HG02884 (cell line): Measurements from ENCODE around the gene CDKAL1.
"Not testable (repeated sequence)": the region's sequence is repeated elsewhere in the genome, so short reads cannot be mapped to it uniquely, and the experiment has no call there.

Source experiments
- ATAC-seq: cut with Tn5 transposase; IDR thresholded peaks from one replicate; pipeline ENCODE4 v1.9.1; 2021; ENCODE audit warnings: mild to moderate bottlenecking, moderate library complexity; ENCODE audit not compliant: unreplicated experiment

CDKAL1 gene

DNA sequence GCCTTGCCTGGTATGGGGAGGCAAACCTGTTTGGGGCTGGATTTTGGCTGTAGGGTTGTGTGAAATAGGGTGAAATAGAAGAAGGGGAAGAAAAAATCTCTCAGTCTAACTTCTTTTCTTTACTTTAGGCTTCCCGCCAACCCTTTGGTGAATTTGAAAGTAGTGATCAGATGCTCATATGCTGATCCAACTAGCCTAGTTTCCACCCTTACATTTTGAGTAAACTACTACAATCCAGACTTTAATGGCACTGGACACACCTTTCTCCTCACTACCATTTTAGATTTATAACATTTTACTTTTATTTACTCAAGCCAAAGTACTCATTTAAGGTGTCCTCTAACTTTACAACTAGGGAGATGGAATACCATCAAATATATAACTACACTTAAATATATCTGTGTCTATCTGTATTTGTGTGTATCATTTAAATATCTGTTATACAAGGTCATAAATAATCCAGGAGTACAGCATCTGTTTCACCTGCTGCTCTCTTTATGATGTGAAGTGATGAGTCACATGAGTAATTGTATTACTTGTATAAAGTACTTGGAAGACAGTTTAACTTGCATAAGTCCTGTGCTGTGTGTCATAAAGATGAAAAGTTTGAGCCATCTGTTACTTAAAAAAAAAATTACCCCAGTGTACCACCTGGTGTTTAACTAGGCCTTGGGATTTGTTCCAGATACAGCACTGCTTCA lies 172.1 kb downstream of the CDKAL1 start:
- ATAC-seq = no peak

DNA sequence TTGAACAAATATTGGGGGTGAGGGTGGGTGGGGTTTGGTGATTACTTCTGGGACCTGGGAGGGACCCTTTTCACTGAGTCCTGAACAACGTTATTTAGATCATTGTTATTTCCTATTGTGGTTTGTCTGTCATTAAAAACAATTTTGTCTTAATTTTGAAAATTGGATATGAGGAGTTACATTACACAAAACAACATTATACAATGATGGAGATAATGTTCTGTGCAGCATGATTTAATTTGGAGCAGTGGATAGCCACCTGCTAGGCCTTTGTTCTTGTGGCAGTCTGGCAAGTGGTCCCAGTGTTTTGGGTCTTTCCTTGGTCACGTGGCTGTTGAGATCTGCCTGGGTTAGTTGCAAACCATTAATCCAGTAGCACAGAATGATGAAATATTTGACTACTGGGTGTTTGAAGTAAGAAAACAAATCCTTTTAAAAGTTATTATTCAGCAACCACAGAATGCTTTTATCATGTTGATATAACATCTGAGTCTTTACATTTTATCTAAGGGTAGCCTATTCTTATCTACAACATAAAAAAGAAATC lies 172.8 kb downstream of the CDKAL1 start:
- no peak for ATAC-seq

DNA sequence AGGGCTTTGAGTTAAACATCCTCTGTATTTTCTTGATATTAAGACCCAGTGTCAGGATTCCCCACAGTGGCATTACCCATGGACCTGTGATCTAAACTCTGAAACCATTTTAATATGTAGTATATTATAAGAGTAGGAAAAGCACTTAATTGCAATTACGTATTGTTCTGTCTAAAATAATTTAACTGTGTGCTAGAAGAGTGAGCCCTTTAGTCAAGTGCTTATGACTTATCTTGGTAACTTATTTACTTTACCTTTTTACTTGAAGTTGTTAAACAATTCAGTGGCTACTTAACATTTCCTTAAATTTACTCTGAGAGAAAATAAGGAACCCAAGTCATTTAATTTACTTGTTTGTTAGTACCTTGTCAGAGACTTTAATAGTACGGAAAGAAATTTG lies 173.6 kb downstream of the CDKAL1 start:
- ATAC-seq = no peak

DNA sequence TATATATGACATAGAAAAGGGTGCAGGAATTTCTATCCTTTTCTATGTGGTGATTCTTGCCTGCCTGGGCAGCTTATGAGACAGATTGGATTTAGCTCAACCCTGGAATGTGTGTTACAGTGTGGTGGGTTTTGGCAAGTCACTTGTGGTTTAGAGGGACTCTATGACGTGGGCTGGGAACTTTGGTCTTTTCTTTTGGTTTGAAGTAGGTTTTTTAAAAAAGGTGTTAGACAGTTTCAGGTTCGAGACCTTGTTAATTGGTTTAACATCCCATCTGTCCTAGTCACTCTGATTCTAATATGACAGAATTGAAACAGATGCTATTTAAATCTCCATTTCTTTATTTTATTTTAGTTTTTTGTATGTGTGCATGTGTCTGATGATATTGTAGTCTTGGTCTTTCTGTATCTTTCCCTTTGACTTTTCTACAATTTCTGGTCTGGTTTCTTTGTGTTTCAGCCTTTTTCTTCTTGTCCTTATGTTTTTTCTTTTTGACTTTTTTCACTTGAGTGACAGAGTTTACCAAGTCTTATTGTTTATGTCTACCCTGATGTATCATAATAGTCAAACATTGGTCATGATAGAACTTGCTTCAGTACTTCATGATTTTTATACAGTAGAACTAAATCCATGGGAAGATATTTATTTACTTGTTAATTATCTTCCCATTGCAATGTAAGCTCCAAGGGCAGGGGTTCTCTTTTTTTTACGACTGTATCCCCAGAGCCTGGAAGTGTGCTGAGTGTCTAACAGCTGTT lies 174.3 kb downstream of the CDKAL1 start:
- peak; percentile 66 for ATAC-seq

DNA sequence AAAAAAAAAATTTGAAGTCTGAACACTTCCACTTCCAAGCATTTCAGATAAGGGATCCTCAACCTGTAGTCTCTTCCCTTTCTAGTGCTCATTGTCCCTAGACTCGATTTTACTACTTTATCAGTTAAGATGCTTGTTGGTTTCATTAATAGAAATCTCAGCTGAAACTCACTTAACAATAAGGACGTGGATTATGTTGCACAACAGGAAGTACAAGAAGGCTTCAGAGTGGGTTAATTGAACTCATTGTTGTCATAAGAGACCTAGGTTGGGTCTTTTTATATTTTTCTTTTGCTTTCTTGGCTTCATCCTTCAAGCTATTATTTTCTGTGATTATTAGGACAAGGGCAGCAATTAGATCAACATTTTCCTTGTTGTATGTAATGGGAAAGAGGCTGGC lies 175.2 kb downstream of the CDKAL1 start:
- ATAC-seq = no peak

DNA sequence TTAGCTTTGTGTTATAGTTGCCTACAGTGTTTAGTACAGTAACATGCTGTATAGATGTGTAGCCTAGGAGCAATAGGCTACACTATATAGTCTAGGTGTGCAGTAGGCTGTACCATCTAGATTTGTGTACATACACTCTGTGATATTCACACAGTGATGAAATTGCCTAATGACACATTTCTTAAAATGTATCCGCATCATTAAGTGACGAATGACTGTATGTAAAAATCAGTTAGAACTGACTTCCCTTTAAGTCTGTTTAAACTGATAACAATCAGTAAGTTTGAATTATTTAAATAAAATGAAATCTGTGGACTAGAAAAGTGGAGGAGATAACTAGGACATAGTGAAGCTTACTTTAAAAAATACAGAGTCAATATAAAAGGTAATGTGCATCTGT lies 176.1 kb downstream of the CDKAL1 start:
- ATAC-seq = no peak

DNA sequence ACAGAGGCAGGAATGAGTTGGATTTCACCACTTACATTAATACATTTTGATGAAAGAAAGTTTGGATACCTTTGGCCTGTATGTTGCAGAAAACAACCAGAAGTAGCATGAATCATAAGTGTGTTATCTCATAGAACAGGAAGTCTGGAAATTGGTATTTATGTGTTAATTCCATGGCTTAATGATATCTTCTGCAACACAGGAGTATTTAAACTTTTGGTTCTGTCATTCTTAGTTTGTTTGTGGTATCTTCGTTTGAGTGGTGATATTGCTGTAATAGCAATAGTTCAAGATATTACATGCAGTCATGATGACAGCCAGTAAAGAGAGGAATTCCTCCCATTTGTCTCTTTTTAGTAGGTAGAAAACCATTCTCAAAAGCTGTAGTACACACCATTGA lies 177.3 kb downstream of the CDKAL1 start:
- no peak for ATAC-seq

DNA sequence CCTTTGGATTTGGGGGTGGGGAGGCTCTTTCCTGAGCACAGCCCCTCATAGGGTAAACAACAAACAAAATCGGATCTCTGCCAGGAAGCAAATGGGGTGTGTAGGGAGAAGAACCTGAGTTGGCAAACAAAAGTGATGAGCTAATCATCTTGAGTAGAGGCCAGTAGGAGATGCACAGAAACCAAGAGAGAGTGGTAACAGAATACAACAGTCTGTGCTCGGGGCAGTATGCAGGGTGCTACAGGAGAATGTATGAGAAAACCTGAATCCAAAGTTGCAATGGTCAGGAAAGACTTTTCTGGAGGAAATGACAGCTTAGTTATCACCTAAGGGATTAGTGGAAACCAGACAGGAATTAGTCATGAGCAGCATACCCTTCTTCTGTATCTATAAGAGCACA lies 177.8 kb downstream of the CDKAL1 start:
- ATAC-seq = no peak

DNA sequence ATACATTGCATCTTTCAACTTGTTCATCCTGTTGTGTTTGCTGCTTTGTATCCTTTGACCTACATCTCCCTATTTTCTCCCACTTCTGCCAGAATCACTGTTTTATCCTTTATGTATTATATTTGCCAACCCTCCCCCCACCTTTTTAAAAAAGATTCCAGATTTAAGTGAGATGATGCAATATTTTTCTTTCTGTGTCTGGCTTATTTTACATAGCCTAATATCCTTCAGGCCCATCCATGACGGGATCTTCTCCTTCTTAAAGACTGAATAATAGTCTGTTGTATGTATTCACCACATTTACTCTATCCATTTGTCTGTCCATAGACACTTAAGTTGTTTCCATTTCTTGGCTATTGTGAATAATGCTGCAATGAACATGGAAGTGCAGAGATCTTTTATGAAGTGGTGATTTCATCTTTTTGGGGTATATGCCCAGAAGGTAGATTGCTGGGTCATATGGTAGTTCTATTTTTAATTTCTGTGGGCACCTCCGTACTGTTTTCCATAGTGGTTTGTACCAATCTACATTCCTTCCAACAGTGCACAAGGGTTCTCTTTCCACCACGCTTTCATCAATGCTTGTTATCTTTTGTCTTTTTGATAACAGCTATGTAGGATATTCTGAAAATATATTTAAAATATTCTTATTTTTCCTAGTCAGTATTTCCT lies 181.0 kb downstream of the CDKAL1 start:
- ATAC-seq = no peak

DNA sequence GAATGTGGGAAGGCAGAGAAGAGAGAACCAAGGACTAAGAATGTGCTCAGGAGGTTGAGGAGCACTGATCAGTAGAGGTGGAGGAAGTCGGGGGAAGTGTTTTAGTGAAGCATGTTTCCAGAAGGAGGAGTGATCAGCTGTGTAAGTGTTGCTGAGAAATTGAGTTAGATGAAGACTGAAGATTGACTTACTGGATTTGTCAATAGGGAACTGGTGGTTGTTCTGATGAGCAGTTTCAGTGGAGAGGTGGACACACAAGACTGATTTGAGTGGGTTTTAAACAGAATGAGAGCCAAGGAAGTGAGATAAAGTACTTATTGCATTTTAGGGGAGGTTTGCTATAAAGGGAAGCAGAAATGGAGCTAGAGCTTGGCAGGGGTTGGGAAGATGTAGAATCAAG lies 182.6 kb downstream of the CDKAL1 start:
- ATAC-seq = peak; percentile 91

DNA sequence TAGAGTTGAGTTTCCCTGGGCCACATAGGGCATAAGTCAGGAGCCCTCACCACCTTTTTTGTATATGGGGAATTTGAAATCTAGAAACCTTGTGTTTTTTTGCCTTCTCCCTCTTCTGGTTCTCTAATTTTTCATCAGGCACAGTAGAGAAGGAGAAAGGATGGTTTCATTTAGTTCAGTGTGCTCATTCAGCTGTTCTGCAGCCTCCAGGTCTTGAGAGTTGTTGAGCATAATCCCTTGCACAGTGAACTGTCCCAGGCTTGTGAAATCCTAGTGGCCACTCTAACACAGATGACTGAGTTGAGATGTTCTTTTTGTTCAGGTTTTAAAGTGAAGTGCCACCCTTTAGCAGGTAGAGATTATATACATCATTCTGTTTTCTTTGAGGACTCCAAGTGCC lies 183.5 kb downstream of the CDKAL1 start:
- ATAC-seq = no peak

DNA sequence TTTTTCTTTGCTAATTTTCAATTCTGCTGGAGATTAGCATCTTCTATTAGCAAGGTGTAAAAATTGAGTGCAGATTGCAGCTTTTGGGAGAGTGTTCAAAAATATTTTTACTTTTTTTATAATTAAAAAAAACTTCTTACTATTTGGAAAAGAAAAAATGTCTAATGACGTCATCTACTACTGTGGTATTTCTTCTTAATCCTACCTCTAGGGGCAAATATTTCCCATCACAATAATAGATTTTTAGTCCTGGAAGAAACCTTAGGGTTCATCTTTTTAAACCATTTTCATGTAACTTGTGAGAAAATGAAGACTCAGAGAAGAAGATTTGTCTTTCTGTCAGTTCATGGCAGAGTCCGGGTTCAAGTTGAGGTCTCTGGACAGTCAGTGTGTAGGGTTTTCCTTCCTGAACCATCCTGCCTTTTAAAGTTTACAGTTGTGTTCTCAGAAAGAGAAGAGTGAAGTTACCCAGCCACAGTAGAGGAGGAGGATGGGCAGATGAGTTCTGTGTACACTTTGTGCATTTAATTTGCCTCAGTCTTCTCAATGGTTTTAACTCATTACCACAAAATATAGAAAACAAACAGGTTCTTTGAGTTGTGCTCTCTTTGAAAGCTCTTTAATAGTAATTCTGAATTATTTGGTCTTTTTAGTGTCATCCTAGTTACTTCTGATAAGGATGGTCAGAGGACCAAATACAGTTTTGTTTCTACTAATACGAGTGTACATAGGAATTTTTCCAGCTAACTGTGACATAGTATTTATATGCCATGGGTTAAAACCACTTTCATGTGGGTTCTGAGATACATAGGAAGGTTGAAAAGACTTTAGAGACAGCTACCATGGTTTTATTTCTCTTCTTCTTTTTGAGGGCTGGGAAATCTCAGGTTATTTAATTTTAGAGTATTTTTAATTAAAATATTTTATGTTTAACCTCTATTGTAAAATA lies 184.7 kb downstream of the CDKAL1 start:
- no peak for ATAC-seq

DNA sequence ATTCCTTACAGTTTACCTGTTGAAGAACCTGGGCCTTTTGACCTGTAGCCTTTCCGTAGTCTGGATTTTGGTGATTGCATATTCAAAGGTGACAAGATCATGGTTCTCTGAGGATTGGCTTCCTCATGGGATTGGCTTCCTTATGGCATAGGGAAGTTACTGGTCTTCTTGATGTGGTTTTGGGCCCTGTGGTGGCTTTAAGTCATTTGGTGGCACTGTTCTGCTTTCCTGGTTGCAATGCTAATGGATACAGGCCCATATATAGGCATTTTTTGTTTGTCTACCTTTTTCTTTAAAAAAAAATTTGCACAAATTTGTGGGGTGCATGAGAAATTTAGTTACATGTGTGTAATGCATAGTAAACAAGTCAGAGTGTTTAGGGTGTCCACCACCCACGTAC lies 185.7 kb downstream of the CDKAL1 start:
- ATAC-seq = no peak

DNA sequence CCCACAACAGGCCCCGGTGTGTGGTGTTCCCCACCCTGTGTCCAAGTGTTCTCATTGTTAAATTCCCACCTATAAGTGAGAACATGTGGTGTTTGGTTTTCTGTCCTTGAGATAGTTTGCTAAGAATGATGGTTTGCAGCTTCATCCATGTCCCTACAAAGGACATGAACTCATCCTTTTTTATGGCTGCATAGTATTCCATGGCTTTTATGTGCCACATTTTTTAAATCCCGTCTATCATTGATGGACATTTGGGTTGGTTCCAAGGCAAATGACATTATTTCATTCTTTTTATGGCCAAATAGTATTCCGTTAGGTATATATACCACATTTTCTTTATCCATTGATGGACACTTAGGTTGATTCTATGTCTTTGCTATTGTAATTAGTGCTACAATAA lies 186.9 kb downstream of the CDKAL1 start:
- ATAC-seq = not testable (repeated sequence)

DNA sequence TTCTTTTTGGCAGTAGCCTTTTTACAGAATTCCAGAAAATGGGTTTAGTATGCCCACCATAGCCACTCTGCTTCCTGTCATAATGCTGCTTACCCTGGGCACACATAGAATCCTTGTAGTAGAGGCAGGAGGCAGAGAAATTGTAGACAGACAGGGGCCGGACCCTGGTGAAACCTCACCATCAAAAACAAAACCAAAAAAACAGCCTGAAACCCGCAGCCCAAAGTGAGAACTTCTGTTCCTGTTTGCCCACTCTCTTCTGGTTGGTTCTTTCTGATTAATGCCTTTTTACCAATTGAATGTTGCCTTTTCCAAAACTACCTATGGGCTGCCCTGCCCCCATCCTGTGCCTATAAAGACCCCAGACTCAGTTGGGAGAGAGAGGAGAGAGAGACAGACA lies 188.2 kb downstream of the CDKAL1 start:
- no peak for ATAC-seq

DNA sequence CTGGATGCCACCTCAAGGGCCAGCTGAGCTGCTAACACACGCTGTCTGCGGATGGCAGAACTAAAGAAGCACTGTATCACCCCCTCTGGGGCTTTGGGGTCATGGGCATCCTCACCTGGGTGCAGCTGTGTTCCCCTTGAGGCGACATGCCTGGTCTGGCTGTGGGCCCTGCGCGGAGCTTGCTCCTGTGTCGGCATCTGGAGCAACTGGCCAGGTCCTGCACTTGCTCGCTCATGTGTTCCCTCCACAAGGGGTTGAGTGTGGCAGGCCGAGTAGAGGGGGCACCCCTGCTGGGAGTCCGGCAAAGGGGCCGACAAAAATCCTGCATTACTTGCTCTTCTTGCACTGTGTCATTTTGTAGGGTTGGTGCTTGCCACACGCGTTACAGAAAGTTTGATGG lies 189.0 kb downstream of the CDKAL1 start:
- no peak for ATAC-seq

DNA sequence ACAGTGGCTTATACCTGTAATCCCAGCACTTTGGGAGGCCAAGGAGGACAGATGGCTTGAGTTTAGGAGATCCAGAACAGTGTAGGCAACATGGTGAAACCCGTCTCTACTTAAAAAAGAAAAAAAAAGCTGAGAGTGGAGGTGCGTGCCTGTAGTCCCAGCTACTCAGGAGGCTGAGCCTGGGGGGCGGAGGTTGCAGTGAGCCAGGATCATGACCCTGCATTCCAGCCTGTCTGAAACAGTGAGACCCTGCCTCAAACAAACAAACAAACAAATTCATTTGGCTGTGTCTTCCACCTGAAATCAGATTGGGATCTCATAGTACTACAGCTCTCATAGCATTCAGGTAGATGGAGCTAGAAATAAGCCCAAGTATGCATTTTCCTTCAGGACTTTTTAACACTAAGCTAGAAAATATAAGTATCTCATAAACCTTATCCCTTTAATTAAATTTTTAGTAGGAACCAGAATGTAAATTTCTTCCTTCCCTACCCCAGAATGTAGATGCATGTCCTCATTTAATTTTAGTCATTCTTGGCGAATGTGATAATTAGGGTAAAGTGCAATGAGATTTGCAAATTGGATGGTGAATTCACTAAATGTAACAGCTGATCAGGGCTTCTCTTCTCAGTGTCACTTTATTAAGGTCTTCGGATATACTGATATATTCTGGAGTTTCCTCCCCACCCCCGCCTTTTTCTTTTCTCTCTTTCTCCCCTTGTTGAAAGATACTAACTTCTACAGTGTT lies 190.4 kb downstream of the CDKAL1 start:
- ATAC-seq = no peak

DNA sequence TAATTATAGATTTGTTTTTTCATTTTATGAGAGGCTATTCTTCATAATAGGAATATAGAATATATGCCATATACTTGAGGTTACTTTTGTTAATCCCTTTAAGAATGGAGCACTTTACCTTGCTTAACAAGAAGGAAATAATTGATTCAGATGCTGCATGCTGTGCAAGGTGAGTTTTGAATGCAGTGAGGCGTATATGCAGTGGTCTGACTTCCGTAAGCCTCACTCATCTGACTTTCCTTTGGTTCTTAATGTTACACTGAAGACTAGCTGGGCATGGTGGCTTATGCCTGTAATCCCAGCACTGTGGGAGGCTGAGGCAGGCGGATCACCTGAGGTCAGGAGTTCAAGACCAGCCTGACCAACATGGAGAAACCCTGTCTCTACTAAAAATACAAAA lies 191.0 kb downstream of the CDKAL1 start:
- ATAC-seq = not testable (repeated sequence)

DNA sequence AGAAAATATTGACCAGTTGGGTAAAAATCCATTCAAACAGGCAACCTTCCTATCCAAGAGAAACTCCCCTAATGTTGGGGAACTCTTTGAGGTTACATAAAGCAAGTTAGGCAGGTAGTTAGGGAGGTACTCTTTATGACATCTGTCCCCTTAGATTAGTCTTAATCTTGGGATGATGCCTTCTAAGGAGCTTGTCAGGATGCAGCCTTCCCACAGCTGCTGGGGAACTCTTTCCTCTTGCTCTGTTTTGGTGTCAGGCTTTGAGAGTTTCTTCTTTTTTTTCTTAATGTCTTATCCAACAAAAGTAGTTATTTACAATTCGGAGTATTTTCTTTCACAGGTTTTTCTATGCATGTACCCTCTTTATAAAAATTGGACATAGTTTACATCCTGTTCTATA lies 194.8 kb downstream of the CDKAL1 start:
- no peak for ATAC-seq

DNA sequence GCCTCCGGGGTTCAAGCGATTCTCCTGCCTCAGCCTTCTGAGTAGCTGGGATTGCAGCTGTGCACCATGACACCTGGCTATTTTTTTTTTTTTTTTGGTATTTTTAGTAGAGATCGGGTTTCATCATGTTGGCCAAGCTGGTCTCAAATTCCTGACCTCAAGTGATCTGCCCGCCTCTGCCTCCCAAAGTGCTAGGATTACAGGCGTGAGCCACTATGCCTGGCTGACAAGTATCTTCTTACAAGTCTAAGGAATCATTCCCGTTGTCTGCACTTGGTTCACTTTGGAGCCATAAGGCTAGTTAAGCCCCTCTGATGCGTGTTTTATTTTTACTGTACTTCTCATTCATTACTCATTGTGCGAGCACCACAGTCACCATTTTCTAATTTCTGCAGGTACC lies 198.1 kb downstream of the CDKAL1 start:
- ATAC-seq = not testable (repeated sequence)
